Fibroblast of lung (primary cell): ENCODE results near the gene EGR2. TPM values are rescaled to one million over a fixed set of nuclear protein-coding genes. Genes with fewer than 3 reads are reported as not detected.

Experiments used
- DNase-seq, 2 donors: peaks; one replicate each; pipeline versions ENCODE4 v3.0.0 to v3.0.0-alpha.2; 2010; ENCODE audit warnings: low read depth in 2 of 2
- H2AFZ ChIP-seq: 2 replicates; pipeline ENCODE4 v1.5.1; 2012; ENCODE audit warnings: low read length, control low read depth, inconsistent platforms
- H3K27ac ChIP-seq: 2 replicates; pipeline ENCODE4 v1.5.1; 2011; ENCODE audit warnings: low read length, control low read depth; ENCODE audit not compliant: insufficient read depth
- H3K27me3 ChIP-seq: 2 replicates; pipeline ENCODE4 v1.5.1; 2011; ENCODE audit warnings: mild to moderate bottlenecking, low read length; ENCODE audit not compliant: control insufficient read depth, insufficient read depth
- H3K36me3 ChIP-seq: 2 replicates; pipeline ENCODE4 v1.5.1; 2011; ENCODE audit warnings: low read length; ENCODE audit not compliant: control insufficient read depth, insufficient read depth
- H3K4me1 ChIP-seq: 2 replicates; pipeline ENCODE4 v1.5.1; 2011; ENCODE audit warnings: low read length; ENCODE audit not compliant: control insufficient read depth, insufficient read depth; ENCODE audit errors: extremely low read depth
- H3K4me2 ChIP-seq: 2 replicates; pipeline ENCODE4 v1.5.1; 2011; ENCODE audit warnings: low read length, control low read depth; ENCODE audit not compliant: insufficient read depth; ENCODE audit errors: extremely low read depth
- H3K4me3 ChIP-seq, 4 experiments: fragments of 200-600 bp in 1 of 4; sonication (generic) in 1 of 4; replicated peaks in 1 of 4; 2 replicates each; pipeline ENCODE4 v1.5.1; 2011 to 2016; ENCODE audit warnings: low read length in 4 of 4, low read depth in 3 of 4, mild to moderate bottlenecking in 3 of 4, control low read depth in 2 of 4, inconsistent platforms in 1 of 4, mixed read lengths in 1 of 4; ENCODE audit not compliant: insufficient read depth in 1 of 4; ENCODE audit errors: control extremely low read depth in 1 of 4
- H3K79me2 ChIP-seq: 2 replicates; pipeline ENCODE4 v1.5.1; 2012; ENCODE audit warnings: mild to moderate bottlenecking, low read length, inconsistent platforms; ENCODE audit not compliant: control insufficient read depth, insufficient read depth
- H3K9ac ChIP-seq: 2 replicates; pipeline ENCODE4 v1.5.1; 2011; ENCODE audit warnings: mild to moderate bottlenecking, low read length, control low read depth; ENCODE audit not compliant: insufficient read depth
- H3K9me3 ChIP-seq: 2 replicates; pipeline ENCODE4 v1.5.1; 2012; ENCODE audit warnings: low read depth, low read length; ENCODE audit not compliant: control insufficient read depth, insufficient read depth
- H4K20me1 ChIP-seq: 2 replicates; pipeline ENCODE4 v1.5.1; 2011; ENCODE audit warnings: low read length; ENCODE audit not compliant: control insufficient read depth, insufficient read depth; ENCODE audit errors: extremely low read depth
- EZH2 ChIP-seq: IDR thresholded peaks from 2 replicates; pipeline ENCODE4 v1.5.1; 2012; ENCODE audit warnings: low read length, control low read depth, mild to moderate bottlenecking; ENCODE audit errors: missing control alignments
- polyA plus RNA-seq, 2 donors: library from polyadenylated mRNA; depleted of rRNA in 1 of 2; stranded (reverse) in 1 of 2; unstranded in 1 of 2; fragments of >200 nt; gene quantifications; 2 replicates each; pipeline ENCODE4 v1.2.1, GENCODE V29; 2011 to 2012; ENCODE audit warnings: missing spikeins in 1 of 2
- total RNA-seq: library from RNA; depleted of rRNA; stranded (reverse); fragments of >200 nt; gene quantifications from 2 replicates; pipeline ENCODE4 v1.2.1, GENCODE V29; 2014
- TF ChIP-seq, protein P1 (sequence below), 2 donors: IDR thresholded peaks in 1 of 2; conservative IDR thresholded peaks in 1 of 2; 1 replicate in 1 of 2; 2 replicates in 1 of 2; pipeline ENCODE4 v1.5.1; 2011 to 2012; ENCODE audit warnings: low read length in 2 of 2, control low read depth in 1 of 2, inconsistent platforms in 1 of 2, low read depth in 1 of 2, mild to moderate bottlenecking in 1 of 2

Gene EGR2
- total and polyA plus RNA-seq, 2 donors (not counting 1 experiment from before 2014, with no cell fraction given) = 0.08 to 0.33 TPM

GRCh38 chr10:62795762-62796161 lies 20.4 kb downstream of the EGR2 start:
- Histone ChIP-seq H3K79me2 (no peaks in the 10 kb centered on the region), H3K27me3 (peaks cover 4% of the 10 kb centered on the region), H3K9me3 (no peaks in the 10 kb centered on the region), H2AFZ (no peak overlapping the region), H3K4me1 (no peaks in the 10 kb centered on the region), H3K36me3 (no peaks in the 10 kb centered on the region), H3K9ac (no peak overlapping the region), H4K20me1 (no peaks in the 10 kb centered on the region), H3K27ac (no peak overlapping the region), H3K4me2 (no peak overlapping the region), H3K4me3 (no peak overlapping the region)
- no peak for DNase-seq
- TF ChIP-seq, protein P1, sequence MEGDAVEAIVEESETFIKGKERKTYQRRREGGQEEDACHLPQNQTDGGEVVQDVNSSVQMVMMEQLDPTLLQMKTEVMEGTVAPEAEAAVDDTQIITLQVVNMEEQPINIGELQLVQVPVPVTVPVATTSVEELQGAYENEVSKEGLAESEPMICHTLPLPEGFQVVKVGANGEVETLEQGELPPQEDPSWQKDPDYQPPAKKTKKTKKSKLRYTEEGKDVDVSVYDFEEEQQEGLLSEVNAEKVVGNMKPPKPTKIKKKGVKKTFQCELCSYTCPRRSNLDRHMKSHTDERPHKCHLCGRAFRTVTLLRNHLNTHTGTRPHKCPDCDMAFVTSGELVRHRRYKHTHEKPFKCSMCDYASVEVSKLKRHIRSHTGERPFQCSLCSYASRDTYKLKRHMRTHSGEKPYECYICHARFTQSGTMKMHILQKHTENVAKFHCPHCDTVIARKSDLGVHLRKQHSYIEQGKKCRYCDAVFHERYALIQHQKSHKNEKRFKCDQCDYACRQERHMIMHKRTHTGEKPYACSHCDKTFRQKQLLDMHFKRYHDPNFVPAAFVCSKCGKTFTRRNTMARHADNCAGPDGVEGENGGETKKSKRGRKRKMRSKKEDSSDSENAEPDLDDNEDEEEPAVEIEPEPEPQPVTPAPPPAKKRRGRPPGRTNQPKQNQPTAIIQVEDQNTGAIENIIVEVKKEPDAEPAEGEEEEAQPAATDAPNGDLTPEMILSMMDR (conservative IDR thresholded peaks at IDR 0.05 in 1 of 2, IDR thresholded peaks at IDR 0.05 in 1 of 2; ENCODE audit: low read depth in 1 of 2, low read length in 2 of 2) = no peak
- TF ChIP-seq EZH2 = no peak

- TF ChIP-seq, protein P1 (conservative IDR thresholded peaks at IDR 0.05 in 1 of 2, IDR thresholded peaks at IDR 0.05 in 1 of 2; ENCODE audit: low read depth in 1 of 2, low read length in 2 of 2) = no peak
- no peak for TF ChIP-seq EZH2
- no peaks in the 10 kb centered on the region for H3K9me3 ChIP-seq
- H3K27me3 ChIP-seq = peaks cover 4% of the 10 kb centered on the region
- H3K4me1 ChIP-seq = no peaks in the 10 kb centered on the region
- no peak overlapping the region for H2AFZ ChIP-seq
- H3K79me2 ChIP-seq = no peaks in the 10 kb centered on the region
- H3K27ac ChIP-seq = no peak overlapping the region
- DNase-seq = no peak
- no peaks in the 10 kb centered on the region for H3K36me3 ChIP-seq
- H3K9ac ChIP-seq = no peak overlapping the region
- no peaks in the 10 kb centered on the region for H4K20me1 ChIP-seq
- H3K4me3 ChIP-seq = no peak overlapping the region
- H3K4me2 ChIP-seq = no peak overlapping the region
Observed at GRCh38 chr10:62795100-62795499, 21.1 kb downstream of the EGR2 start.

- Histone ChIP-seq H3K27me3 (peaks cover 4% of the 10 kb centered on the region), H3K4me1 (no peaks in the 10 kb centered on the region), H3K9ac (no peak overlapping the region), H3K27ac (no peak overlapping the region), H3K36me3 (no peaks in the 10 kb centered on the region), H3K9me3 (no peaks in the 10 kb centered on the region), H4K20me1 (no peaks in the 10 kb centered on the region), H3K4me2 (no peak overlapping the region), H3K79me2 (no peaks in the 10 kb centered on the region), H3K4me3 (no peak overlapping the region), H2AFZ (no peak overlapping the region)
- TF ChIP-seq, protein P1 (conservative IDR thresholded peaks at IDR 0.05 in 1 of 2, IDR thresholded peaks at IDR 0.05 in 1 of 2; ENCODE audit: low read depth in 1 of 2, low read length in 2 of 2) = no peak
- no peak for TF ChIP-seq EZH2
- DNase-seq = peak in 1 of 2 donors; percentile 68
Observed at GRCh38 chr10:62794306-62794705, 21.9 kb downstream of the EGR2 start.
